Measurements from ENCODE around the gene NUP98. TPM values are rescaled to one million over a fixed set of nuclear protein-coding genes. Genes with fewer than 3 reads are reported as not detected.
"Not testable (repeated sequence)": the region's sequence is repeated elsewhere in the genome, so short reads cannot be mapped to it uniquely, and the experiment has no call there.

NUP98 gene
- total and polyA plus RNA-seq, 9 donors = 38.5 to 126 (median 77.6) TPM

DNA sequence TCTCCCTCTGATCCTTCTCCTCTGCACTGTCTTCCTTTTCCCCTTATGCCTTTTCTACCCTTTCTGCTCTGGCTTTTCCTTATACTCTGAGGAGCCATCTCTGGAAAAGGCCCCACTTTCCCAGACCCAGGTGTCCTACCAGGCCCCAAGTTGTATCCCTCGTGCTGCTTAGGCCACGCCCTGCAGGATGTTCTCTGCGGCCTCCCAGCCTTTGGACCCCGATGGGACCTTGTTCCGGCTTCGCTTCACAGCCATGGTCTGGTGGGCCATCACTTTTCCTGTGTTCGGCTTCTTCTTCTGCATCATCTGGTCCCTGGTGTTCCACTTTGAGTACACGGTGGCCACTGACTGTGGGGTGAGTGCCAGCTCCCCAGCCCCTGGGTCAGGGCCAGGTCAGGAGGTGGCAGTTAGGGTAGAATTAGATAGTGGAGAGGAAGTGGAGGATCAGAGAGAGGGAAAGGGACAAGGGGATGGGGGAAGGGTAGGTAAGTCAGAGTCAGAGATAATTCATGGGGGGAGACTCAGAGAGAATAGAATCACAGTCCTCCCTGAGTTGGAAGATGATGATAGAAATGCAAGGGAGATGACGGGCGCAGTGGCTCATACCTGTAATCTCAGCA is 19.9 kb upstream of the NUP98 start:
- no peak overlapping the region for H3K27ac ChIP-seq
- WGBS, 3 donors = 86 to 90% (median 89%) methylated on average over 10 of the region's 10 CpGs
- intact Hi-C loops (cut with DNase I) = no loop called here

DNA sequence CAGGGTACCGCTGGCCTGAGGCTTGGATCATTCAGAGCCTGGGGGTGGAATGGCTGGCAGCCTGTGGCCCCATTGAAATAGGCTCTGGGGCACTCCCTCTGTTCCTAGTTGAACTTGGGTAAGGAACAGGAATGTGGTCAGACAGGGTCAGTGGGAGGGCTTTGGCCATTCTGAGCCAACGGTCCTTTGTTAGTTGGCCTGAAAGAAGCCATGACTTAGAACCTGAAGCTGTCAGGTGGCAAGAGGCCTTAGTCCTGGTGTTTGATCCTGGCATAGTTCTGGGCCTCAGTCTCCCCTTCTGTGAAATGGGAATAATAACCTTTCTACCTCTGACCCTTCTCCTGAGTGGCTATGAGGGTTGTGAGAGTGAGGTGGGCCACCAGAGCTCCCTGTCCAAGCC is 19.3 kb upstream of the NUP98 start:
- no peak overlapping the region for H3K27ac ChIP-seq
- no peaks in the 10 kb centered on the region for H3K9me3 ChIP-seq
- H3K36me3 ChIP-seq = no peaks in the 10 kb centered on the region
- H3K4me3 ChIP-seq = no peak overlapping the region
- TF ChIP-seq, protein P1, sequence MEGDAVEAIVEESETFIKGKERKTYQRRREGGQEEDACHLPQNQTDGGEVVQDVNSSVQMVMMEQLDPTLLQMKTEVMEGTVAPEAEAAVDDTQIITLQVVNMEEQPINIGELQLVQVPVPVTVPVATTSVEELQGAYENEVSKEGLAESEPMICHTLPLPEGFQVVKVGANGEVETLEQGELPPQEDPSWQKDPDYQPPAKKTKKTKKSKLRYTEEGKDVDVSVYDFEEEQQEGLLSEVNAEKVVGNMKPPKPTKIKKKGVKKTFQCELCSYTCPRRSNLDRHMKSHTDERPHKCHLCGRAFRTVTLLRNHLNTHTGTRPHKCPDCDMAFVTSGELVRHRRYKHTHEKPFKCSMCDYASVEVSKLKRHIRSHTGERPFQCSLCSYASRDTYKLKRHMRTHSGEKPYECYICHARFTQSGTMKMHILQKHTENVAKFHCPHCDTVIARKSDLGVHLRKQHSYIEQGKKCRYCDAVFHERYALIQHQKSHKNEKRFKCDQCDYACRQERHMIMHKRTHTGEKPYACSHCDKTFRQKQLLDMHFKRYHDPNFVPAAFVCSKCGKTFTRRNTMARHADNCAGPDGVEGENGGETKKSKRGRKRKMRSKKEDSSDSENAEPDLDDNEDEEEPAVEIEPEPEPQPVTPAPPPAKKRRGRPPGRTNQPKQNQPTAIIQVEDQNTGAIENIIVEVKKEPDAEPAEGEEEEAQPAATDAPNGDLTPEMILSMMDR (IDR thresholded peaks at IDR 0.05) = no peak
- TF ChIP-seq EP300 (IDR thresholded peaks at IDR 0.05) (no peak), POLR2A (IDR thresholded peaks at IDR 0.05) (no peak)
- no peaks in the 10 kb centered on the region for H3K27me3 ChIP-seq
- no peaks in the 10 kb centered on the region for H3K4me1 ChIP-seq (ENCODE audit: insufficient read depth)
- intact Hi-C loops (cut with DNase I) = no loop called here
- WGBS, 3 donors = 83 to 86% (median 83%) methylated on average over 2 of the region's 2 CpGs
- DNase-seq = no peak

More for the DNA sequence above, 19.9 kb upstream of the NUP98 start:
- Histone ChIP-seq H3K27me3 (no peaks in the 10 kb centered on the region), H3K36me3 (no peaks in the 10 kb centered on the region), H3K9me3 (no peaks in the 10 kb centered on the region), H3K4me1 (ENCODE audit: insufficient read depth) (no peaks in the 10 kb centered on the region), H3K4me3 (no peak overlapping the region)
- TF ChIP-seq EP300 (IDR thresholded peaks at IDR 0.05) = no peak
- TF ChIP-seq POLR2A (IDR thresholded peaks at IDR 0.05) = no peak
- TF ChIP-seq, protein P1 (IDR thresholded peaks at IDR 0.05) = no peak
- no peak for DNase-seq

DNA sequence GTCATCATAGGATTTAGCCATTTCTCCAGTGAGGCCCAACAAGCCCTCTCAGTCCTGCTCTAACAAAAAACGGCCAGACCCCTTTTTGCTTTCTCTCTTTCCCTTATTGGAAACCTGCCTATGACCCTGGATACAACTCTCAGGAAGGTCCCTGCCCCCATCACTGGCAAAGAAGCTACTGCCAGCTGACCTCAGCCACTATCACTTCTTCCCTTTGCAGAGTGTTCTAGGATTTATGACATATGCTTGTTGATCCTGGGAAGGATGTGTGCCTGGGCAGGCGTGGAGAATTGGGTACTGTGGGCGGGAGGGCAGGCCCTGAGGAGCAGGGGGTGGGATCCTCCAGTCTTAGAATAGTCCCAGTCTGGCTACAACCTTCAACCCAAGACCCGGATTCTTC is 18.5 kb upstream of the NUP98 start:
- H3K27me3 ChIP-seq = no peaks in the 10 kb centered on the region
- no peak overlapping the region for H3K4me3 ChIP-seq
- intact Hi-C loops (cut with DNase I) = no loop called here
- no peaks in the 10 kb centered on the region for H3K4me1 ChIP-seq (ENCODE audit: insufficient read depth)
- 53 to 66% (median 62%) methylated on average over 4 of the region's 4 CpGs for WGBS, 3 donors
- no peaks in the 10 kb centered on the region for H3K9me3 ChIP-seq
- no peaks in the 10 kb centered on the region for H3K36me3 ChIP-seq
- no peak for TF ChIP-seq POLR2A (IDR thresholded peaks at IDR 0.05)
- TF ChIP-seq, protein P1 (IDR thresholded peaks at IDR 0.05) = no peak
- TF ChIP-seq EP300 (IDR thresholded peaks at IDR 0.05) = no peak
- DNase-seq = no peak
- no peak overlapping the region for H3K27ac ChIP-seq

DNA sequence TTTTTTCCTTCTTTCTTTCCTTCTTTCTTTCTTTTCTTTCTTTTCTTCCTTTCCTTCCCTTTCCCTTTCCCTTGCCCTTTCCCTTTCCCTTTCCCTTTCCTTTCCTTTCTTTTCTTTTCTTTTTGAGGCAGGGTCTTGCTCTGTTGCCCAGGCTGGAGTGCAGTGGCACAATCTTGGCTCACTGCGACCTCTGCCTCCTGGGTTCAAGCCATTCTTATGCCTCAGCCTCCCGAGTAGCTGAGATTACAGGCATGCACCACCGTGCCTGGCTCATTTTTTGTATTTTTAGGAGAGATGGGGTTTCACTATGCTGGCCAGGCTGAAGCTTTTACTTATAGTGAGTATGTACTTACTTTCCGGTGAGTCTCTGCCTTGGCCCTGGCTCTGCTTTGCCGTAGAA is 17.5 kb upstream of the NUP98 start:
- H3K27ac ChIP-seq; DNase-seq; H3K4me3 ChIP-seq; H3K9me3 ChIP-seq; H3K4me1 ChIP-seq (ENCODE audit: insufficient read depth); H3K27me3 ChIP-seq; intact Hi-C loops (cut with DNase I); H3K36me3 ChIP-seq: not testable (repeated sequence)
- WGBS, 3 donors = 96 to 99% (median 96%) methylated on average over 5 of the region's 5 CpGs

DNA sequence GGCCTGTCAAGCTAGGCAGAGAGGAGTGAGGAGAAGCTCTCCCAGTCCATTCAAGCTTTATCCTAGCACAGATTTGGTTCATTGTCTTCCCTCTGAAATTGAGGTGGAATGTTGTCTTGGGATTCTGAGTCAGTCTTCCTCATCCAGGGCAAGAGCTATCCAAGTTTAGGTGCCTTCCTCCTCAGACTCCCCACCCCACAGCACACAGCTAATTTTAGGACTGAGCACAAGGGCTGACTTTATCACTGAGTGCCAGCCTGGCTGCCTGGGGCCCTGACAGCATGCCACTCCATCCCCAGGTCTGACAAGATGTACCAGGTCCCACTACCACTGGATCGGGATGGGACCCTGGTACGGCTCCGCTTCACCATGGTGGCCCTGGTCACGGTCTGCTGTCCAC is 13.6 kb upstream of the NUP98 start:
- intact Hi-C loops (cut with DNase I) = no loop called here
- Histone ChIP-seq H3K36me3 (no peaks in the 10 kb centered on the region), H3K4me3 (no peak overlapping the region), H3K4me1 (ENCODE audit: insufficient read depth) (peaks cover 3% of the 10 kb centered on the region), H3K27ac (no peak overlapping the region), H3K9me3 (no peaks in the 10 kb centered on the region), H3K27me3 (no peaks in the 10 kb centered on the region)
- WGBS, 3 donors = 95 to 100% (median 99%) methylated on average over 4 of the region's 4 CpGs
- DNase-seq = no peak
- TF ChIP-seq EP300 (IDR thresholded peaks at IDR 0.05) (no peak), POLR2A (IDR thresholded peaks at IDR 0.05) (no peak)
- TF ChIP-seq, protein P1 (IDR thresholded peaks at IDR 0.05) = no peak

All from ovary (tissue), 9 donors.